Nephron progenitor cell (in vitro differentiated cells): ENCODE measurements around the gene SEC22A.

ENCODE experiments used
- DNase-seq: peaks from one replicate; pipeline ENCODE4 v3.0.0; 2021
- H3K27ac Mint-ChIP-seq: 2 replicates; pipeline ENCODE4 v1.8.0; 2021; ENCODE audit warnings: mild to moderate bottlenecking, moderate library complexity, mixed read lengths
- H3K27me3 Mint-ChIP-seq: 2 replicates; pipeline ENCODE4 v1.8.0; 2021; ENCODE audit warnings: mild to moderate bottlenecking, low read depth, mixed read lengths; ENCODE audit not compliant: poor library complexity
- H3K36me3 Mint-ChIP-seq: 2 replicates; pipeline ENCODE4 v1.8.0; 2021; ENCODE audit warnings: low read depth, mixed read lengths
- H3K4me1 Mint-ChIP-seq: 2 replicates; pipeline ENCODE4 v1.8.0; 2021; ENCODE audit warnings: mixed read lengths
- H3K4me3 Mint-ChIP-seq: 2 replicates; pipeline ENCODE4 v1.8.0; 2021; ENCODE audit warnings: mild to moderate bottlenecking, moderate library complexity, mixed read lengths
- H3K9me3 Mint-ChIP-seq: 2 replicates; pipeline ENCODE4 v1.8.0; 2021; ENCODE audit warnings: mild to moderate bottlenecking, moderate library complexity, mixed read lengths
- CTCF ChIP-seq: fragments of 200-600 bp; sonication (generic); IDR thresholded peaks from 2 replicates; pipeline ENCODE4 v1.5.0; 2021; ENCODE audit warnings: antibody characterized with exemption

Gene SEC22A

GRCh38 chr3:123287962-123288302 is 86.2 kb downstream of the SEC22A start:
- Mint-ChIP-seq H3K27me3 (peaks cover 6% of the 10 kb centered on the region), H3K4me1 (no peaks in the 10 kb centered on the region), H3K36me3 (no peaks in the 10 kb centered on the region), H3K4me3 (no peak overlapping the region), H3K27ac (no peak overlapping the region), H3K9me3 (no peaks in the 10 kb centered on the region)
- TF ChIP-seq CTCF = no peak
- no peak for DNase-seq

- no peaks in the 10 kb centered on the region for H3K36me3 Mint-ChIP-seq
- peaks cover 7% of the 10 kb centered on the region for H3K9me3 Mint-ChIP-seq
- no peak overlapping the region for H3K27ac Mint-ChIP-seq
- H3K27me3 Mint-ChIP-seq = peaks cover 10% of the 10 kb centered on the region
- no peak overlapping the region for H3K4me3 Mint-ChIP-seq
- no peak for DNase-seq
- H3K4me1 Mint-ChIP-seq = no peaks in the 10 kb centered on the region
- TF ChIP-seq CTCF = no peak
Observed at GRCh38 chr3:123289391-123290106, 87.8 kb downstream of the SEC22A start.

GRCh38 chr3:123290107-123290930 is 88.6 kb downstream of the SEC22A start:
- H3K9me3 Mint-ChIP-seq = peaks cover 7% of the 10 kb centered on the region
- no peak overlapping the region for H3K4me3 Mint-ChIP-seq
- H3K36me3 Mint-ChIP-seq = no peaks in the 10 kb centered on the region
- peaks cover 14% of the 10 kb centered on the region for H3K27me3 Mint-ChIP-seq
- no peak for DNase-seq
- no peak overlapping the region for H3K27ac Mint-ChIP-seq
- no peaks in the 10 kb centered on the region for H3K4me1 Mint-ChIP-seq
- no peak for TF ChIP-seq CTCF

GRCh38 chr3:123290962-123291361 is 89.2 kb downstream of the SEC22A start:
- H3K9me3 Mint-ChIP-seq = peaks cover 7% of the 10 kb centered on the region
- no peak overlapping the region for H3K27ac Mint-ChIP-seq
- no peaks in the 10 kb centered on the region for H3K4me1 Mint-ChIP-seq
- no peak for TF ChIP-seq CTCF
- no peak for DNase-seq
- peaks cover 14% of the 10 kb centered on the region for H3K27me3 Mint-ChIP-seq
- H3K36me3 Mint-ChIP-seq = no peaks in the 10 kb centered on the region
- H3K4me3 Mint-ChIP-seq = no peak overlapping the region

- no peak for TF ChIP-seq CTCF
- peaks cover 7% of the 10 kb centered on the region for H3K9me3 Mint-ChIP-seq
- DNase-seq = no peak
- no peak overlapping the region for H3K27ac Mint-ChIP-seq
- H3K36me3 Mint-ChIP-seq = no peaks in the 10 kb centered on the region
- peaks cover 17% of the 10 kb centered on the region for H3K27me3 Mint-ChIP-seq
- H3K4me3 Mint-ChIP-seq = no peak overlapping the region
- no peaks in the 10 kb centered on the region for H3K4me1 Mint-ChIP-seq
Observed at GRCh38 chr3:123291404-123291803, 89.7 kb downstream of the SEC22A start.
